Measurements from ENCODE around the gene CHI3L1. TPM values are rescaled to one million over a fixed set of nuclear protein-coding genes. Genes with fewer than 3 reads are reported as not detected.

CHI3L1 gene
- total RNA-seq, 2 experiments from 2014 or later, result not detected

DNA sequence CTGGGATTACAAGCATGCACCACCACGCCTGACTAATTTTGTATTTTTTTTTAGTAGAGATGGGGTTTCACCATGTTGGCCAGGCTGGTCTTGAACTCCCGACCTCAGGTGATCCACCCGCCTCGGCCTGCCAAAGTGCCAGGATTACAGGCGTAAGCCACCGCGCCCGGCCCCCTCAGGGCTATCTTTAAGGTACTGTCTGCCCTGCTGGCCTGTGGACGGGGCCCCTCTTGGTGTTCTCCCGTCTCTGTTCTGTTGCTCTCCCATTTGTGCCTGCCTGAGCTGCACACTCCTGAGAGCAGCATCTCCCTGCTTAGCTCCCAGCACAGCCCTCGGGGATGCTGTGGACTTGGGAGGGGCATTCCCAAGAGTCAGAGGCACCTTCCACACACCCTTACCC lies 24.8 kb downstream of the CHI3L1 start:
- Histone ChIP-seq H3K9me3 (ENCODE audit: low read length) (no peaks in the 10 kb centered on the region), H3K4me1 (ENCODE audit: insufficient read depth, low read length, poor library complexity, severe bottlenecking) (no peaks in the 10 kb centered on the region), H3K4me2 (ENCODE audit: low read length) (no peak overlapping the region), H3K4me3 (ENCODE audit: low read depth, low read length, poor library complexity, severe bottlenecking) (no peak overlapping the region), H3K79me2 (ENCODE audit: insufficient read depth, low read depth, low read length) (no peaks in the 10 kb centered on the region), H2AFZ (ENCODE audit: low read length) (no peak overlapping the region), H4K20me1 (ENCODE audit: insufficient read depth, low read length) (no peaks in the 10 kb centered on the region; the same call in 1 of the 2 replicates), H3K36me3 (ENCODE audit: insufficient read depth, low read length) (no peaks in the 10 kb centered on the region), H3K27ac (ENCODE audit: low read depth, low read length, poor library complexity, severe bottlenecking) (no peak overlapping the region), H3K9me2 (ENCODE audit: insufficient read depth, low read length) (no peaks in the 10 kb centered on the region)
- TF ChIP-seq EZH2phosphoT487 (IDR thresholded peaks at IDR 0.05; ENCODE audit: borderline replicate concordance, low read depth, low read length), result no peak
- TF ChIP-seq, protein P1, sequence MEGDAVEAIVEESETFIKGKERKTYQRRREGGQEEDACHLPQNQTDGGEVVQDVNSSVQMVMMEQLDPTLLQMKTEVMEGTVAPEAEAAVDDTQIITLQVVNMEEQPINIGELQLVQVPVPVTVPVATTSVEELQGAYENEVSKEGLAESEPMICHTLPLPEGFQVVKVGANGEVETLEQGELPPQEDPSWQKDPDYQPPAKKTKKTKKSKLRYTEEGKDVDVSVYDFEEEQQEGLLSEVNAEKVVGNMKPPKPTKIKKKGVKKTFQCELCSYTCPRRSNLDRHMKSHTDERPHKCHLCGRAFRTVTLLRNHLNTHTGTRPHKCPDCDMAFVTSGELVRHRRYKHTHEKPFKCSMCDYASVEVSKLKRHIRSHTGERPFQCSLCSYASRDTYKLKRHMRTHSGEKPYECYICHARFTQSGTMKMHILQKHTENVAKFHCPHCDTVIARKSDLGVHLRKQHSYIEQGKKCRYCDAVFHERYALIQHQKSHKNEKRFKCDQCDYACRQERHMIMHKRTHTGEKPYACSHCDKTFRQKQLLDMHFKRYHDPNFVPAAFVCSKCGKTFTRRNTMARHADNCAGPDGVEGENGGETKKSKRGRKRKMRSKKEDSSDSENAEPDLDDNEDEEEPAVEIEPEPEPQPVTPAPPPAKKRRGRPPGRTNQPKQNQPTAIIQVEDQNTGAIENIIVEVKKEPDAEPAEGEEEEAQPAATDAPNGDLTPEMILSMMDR (conservative IDR thresholded peaks at IDR 0.05; ENCODE audit: low read length), result no peak
- intact Hi-C loops (cut with micrococcal nuclease; ENCODE audit: unreplicated experiment), result no loop called here
- BruUV-seq (replicated peaks), result no TSS peak
- no peak for DNase-seq (ENCODE audit: low spot score)
- ChIA-PET CTCF (ENCODE audit: unreplicated experiment) (no interaction called here), POLR2A (interaction anchor here (0.7 kb wide), 1 partner anchor 29 kb away, joined by 4 read pairs; no protein-coding TSS in a partner anchor)

DNA sequence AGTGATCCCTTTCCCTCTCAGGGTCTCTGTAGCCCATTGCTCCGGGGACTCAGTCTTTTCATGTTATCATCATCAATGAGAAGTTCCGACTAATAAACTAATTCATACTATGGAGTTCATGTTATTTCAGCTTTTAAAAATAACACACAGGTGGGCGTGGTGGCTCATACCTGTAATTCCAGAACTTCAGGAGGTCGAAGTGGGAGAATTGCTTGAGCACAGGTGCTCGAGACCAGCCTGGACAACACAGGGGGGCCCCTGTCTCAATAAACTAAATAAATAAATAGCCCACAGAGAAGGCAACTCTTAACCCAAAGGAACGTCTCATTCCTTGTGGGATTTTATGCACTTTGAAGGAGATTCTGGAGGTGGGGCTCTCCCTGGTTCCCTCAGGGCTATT lies 25.3 kb downstream of the CHI3L1 start:
- H3K27ac ChIP-seq (ENCODE audit: low read depth, low read length, poor library complexity, severe bottlenecking), result no peak overlapping the region
- H3K36me3 ChIP-seq (ENCODE audit: insufficient read depth, low read length), result no peaks in the 10 kb centered on the region
- TF ChIP-seq, protein P1 (conservative IDR thresholded peaks at IDR 0.05; ENCODE audit: low read length), result no peak
- TF ChIP-seq EZH2phosphoT487 (IDR thresholded peaks at IDR 0.05; ENCODE audit: borderline replicate concordance, low read depth, low read length), result no peak
- no peak overlapping the region for H3K4me3 ChIP-seq (ENCODE audit: low read depth, low read length, poor library complexity, severe bottlenecking)
- no peak for DNase-seq (ENCODE audit: low spot score)
- no peak overlapping the region for H2AFZ ChIP-seq (ENCODE audit: low read length)
- no peaks in the 10 kb centered on the region; the same call in 1 of the 2 replicates for H4K20me1 ChIP-seq (ENCODE audit: insufficient read depth, low read length)
- ChIA-PET CTCF (ENCODE audit: unreplicated experiment) (no interaction called here), POLR2A (interaction anchor here (0.7 kb wide), 1 partner anchor 30 kb away, joined by 4 read pairs; no protein-coding TSS in a partner anchor)
- H3K4me2 ChIP-seq (ENCODE audit: low read length), result no peak overlapping the region
- H3K9me2 ChIP-seq (ENCODE audit: insufficient read depth, low read length), result no peaks in the 10 kb centered on the region
- no peaks in the 10 kb centered on the region for H3K79me2 ChIP-seq (ENCODE audit: insufficient read depth, low read depth, low read length)
- intact Hi-C loops (cut with micrococcal nuclease; ENCODE audit: unreplicated experiment), result no loop called here
- no peaks in the 10 kb centered on the region for H3K4me1 ChIP-seq (ENCODE audit: insufficient read depth, low read length, poor library complexity, severe bottlenecking)
- H3K9me3 ChIP-seq (ENCODE audit: low read length), result no peaks in the 10 kb centered on the region
- no TSS peak for BruUV-seq (replicated peaks)

GRCh38 chr1:203159844-203160243 lies 26.7 kb downstream of the CHI3L1 start:
- no peak overlapping the region for H3K27ac ChIP-seq (ENCODE audit: low read depth, low read length, poor library complexity, severe bottlenecking)
- H4K20me1 ChIP-seq (ENCODE audit: insufficient read depth, low read length), result no peaks in the 10 kb centered on the region; the same call in 1 of the 2 replicates
- no peak overlapping the region for H3K4me3 ChIP-seq (ENCODE audit: low read depth, low read length, poor library complexity, severe bottlenecking)
- ChIA-PET CTCF (ENCODE audit: unreplicated experiment) (no interaction called here), POLR2A (no interaction called here)
- intact Hi-C loops (cut with micrococcal nuclease; ENCODE audit: unreplicated experiment), result no loop called here
- no peaks in the 10 kb centered on the region for H3K9me2 ChIP-seq (ENCODE audit: insufficient read depth, low read length)
- H3K4me2 ChIP-seq (ENCODE audit: low read length), result no peak overlapping the region
- no peaks in the 10 kb centered on the region for H3K4me1 ChIP-seq (ENCODE audit: insufficient read depth, low read length, poor library complexity, severe bottlenecking)
- H2AFZ ChIP-seq (ENCODE audit: low read length), result no peak overlapping the region
- no peaks in the 10 kb centered on the region for H3K36me3 ChIP-seq (ENCODE audit: insufficient read depth, low read length)
- TF ChIP-seq, protein P1 (conservative IDR thresholded peaks at IDR 0.05; ENCODE audit: low read length), result no peak
- no peak for TF ChIP-seq EZH2phosphoT487 (IDR thresholded peaks at IDR 0.05; ENCODE audit: borderline replicate concordance, low read depth, low read length)
- H3K79me2 ChIP-seq (ENCODE audit: insufficient read depth, low read depth, low read length), result no peaks in the 10 kb centered on the region
- no TSS peak for BruUV-seq (replicated peaks)
- H3K9me3 ChIP-seq (ENCODE audit: low read length), result no peaks in the 10 kb centered on the region
- DNase-seq (ENCODE audit: low spot score), result no peak
